ENCODE results near the gene PPP1R1C.

DNA sequence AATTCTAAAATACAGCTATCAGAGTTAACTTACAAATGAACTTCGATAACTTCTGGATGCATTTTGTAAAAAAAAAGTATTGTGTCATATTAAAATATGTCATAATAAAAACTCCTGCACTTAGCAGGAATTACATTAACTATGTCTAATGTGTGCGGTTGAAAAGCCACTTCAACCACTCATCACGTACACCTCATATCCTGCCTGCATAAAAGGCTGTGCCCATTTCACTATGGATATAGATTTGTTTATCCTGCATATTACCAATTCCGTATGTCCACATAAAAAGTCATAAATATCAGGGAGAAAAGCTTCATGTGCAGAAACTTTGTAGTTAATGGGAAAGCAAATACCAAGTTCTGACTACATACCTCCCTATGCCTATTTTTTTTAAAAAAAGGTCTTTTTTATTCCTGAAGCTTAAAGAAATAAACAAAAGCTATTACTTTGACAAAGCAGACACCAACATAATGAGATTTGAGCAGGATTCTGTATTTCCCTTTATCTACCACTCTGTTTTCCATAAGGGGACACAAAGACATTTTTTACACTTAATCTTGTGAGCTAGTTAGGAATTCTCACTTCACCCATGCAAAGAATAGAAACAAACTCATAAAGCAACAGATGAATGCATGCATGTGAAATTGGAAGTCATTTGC is 96.1 kb downstream of the PPP1R1C start:
- TF ChIP-seq MAZ (IDR thresholded peaks at IDR 0.05; ENCODE audit: borderline replicate concordance, low read depth, low read length) (no peak), MAZ (CRISPR knock-in tag; IDR thresholded peaks at IDR 0.05; ENCODE audit: low read depth) (no peak), GABPB1 (CRISPR knock-in tag; IDR thresholded peaks at IDR 0.05) (no peak), JUND (CRISPR knock-in tag; IDR thresholded peaks at IDR 0.05) (no peak), ZFP36 (IDR thresholded peaks at IDR 0.05; ENCODE audit: borderline replicate concordance, low read depth, low read length, partially characterized antibody) (no peak)
- TF ChIP-seq, protein P1, sequence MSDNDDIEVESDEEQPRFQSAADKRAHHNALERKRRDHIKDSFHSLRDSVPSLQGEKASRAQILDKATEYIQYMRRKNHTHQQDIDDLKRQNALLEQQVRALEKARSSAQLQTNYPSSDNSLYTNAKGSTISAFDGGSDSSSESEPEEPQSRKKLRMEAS (IDR thresholded peaks at IDR 0.05) = no peak
- TF ChIP-seq, protein P2, sequence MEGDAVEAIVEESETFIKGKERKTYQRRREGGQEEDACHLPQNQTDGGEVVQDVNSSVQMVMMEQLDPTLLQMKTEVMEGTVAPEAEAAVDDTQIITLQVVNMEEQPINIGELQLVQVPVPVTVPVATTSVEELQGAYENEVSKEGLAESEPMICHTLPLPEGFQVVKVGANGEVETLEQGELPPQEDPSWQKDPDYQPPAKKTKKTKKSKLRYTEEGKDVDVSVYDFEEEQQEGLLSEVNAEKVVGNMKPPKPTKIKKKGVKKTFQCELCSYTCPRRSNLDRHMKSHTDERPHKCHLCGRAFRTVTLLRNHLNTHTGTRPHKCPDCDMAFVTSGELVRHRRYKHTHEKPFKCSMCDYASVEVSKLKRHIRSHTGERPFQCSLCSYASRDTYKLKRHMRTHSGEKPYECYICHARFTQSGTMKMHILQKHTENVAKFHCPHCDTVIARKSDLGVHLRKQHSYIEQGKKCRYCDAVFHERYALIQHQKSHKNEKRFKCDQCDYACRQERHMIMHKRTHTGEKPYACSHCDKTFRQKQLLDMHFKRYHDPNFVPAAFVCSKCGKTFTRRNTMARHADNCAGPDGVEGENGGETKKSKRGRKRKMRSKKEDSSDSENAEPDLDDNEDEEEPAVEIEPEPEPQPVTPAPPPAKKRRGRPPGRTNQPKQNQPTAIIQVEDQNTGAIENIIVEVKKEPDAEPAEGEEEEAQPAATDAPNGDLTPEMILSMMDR (CRISPR knock-in tag; IDR thresholded peaks at IDR 0.05) = no peak
